ENCODE results near the gene CPLANE1.
"Not testable (repeated sequence)": the region's sequence is repeated elsewhere in the genome, so short reads cannot be mapped to it uniquely, and the experiment has no call there.

Gene CPLANE1

GRCh38 chr5:37135312-37135711, 113.9 kb downstream of the CPLANE1 start:
- not testable (repeated sequence) for H3K9ac ChIP-seq (ENCODE audit: low read depth in 1 of 2, low read length in 2 of 2); H3K4me3 ChIP-seq (ENCODE audit: low read depth in 1 of 2, low read length in 2 of 2)
- peaks cover 0 to 13% of the 10 kb centered on the region in 2 donors for H3K36me3 ChIP-seq (ENCODE audit: control insufficient read depth in 1 of 2, insufficient read depth in 2 of 2, low read length in 2 of 2)

DNA sequence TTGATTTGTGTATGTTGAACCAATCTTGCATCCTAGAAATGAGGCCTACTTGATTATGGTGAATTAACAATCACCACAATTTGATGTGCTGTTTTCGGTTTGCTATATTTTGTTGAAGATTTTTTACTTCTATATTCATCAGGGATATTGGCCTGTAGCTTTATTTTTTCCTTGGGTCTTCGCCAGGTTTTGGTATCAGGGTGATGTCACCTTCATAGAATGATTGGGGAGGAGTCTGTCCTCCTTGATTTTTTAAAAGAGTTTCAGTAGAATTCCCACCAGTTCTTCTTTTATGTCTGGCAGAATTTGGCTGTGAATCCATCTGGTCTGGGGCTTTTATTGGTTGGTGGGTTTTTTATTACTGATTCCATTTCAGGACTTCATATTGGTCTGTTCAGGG, 115.2 kb downstream of the CPLANE1 start:
- Histone ChIP-seq H3K9me3 (ENCODE audit: control insufficient read depth in 1 of 2, low read length in 2 of 2) (peaks cover 0 to 3% of the 10 kb centered on the region in 2 donors), H3K9ac (ENCODE audit: low read depth in 1 of 2, low read length in 2 of 2) (no peak overlapping the region), H3K27me3 (ENCODE audit: control insufficient read depth in 1 of 2, insufficient read depth in 2 of 2, low read length in 2 of 2) (no peaks in the 10 kb centered on the region), H3K4me1 (ENCODE audit: control insufficient read depth in 1 of 2, insufficient read depth in 2 of 2, low read length in 2 of 2) (no peaks in the 10 kb centered on the region), H3K4me3 (ENCODE audit: low read depth in 1 of 2, low read length in 2 of 2) (no peak overlapping the region), H3K27ac (ENCODE audit: low read depth, low read length) (no peak overlapping the region), H3K36me3 (ENCODE audit: control insufficient read depth in 1 of 2, insufficient read depth in 2 of 2, low read length in 2 of 2) (peaks cover 0 to 13% of the 10 kb centered on the region in 2 donors)

More at GRCh38 chr5:37135312-37135711, 113.9 kb downstream of the CPLANE1 start:
- not testable (repeated sequence) for H3K27me3 ChIP-seq (ENCODE audit: control insufficient read depth in 1 of 2, insufficient read depth in 2 of 2, low read length in 2 of 2); H3K9me3 ChIP-seq (ENCODE audit: control insufficient read depth in 1 of 2, low read length in 2 of 2); H3K27ac ChIP-seq (ENCODE audit: low read depth, low read length); H3K4me1 ChIP-seq (ENCODE audit: control insufficient read depth in 1 of 2, insufficient read depth in 2 of 2, low read length in 2 of 2)

DNA sequence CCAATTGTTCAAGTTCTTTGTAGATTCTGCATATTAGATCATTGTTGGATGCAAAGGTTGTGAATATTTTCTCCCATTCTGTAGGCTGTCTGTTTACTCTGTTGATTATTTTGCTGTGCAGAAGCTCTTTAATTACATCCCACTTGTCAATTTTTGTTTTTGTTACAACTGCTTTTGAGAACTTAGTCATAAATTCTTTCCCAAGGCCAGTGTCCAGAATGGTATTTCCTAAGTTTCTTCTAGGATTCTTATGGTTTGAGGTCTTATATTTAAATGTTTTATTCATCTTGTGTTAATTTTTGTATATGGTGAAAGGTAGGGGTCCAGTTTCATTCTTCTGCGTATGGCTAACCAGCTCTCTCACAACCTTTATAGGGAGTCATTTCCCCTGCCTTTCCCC, 116.5 kb downstream of the CPLANE1 start:
- Histone ChIP-seq H3K27ac (ENCODE audit: low read depth, low read length) (no peak overlapping the region), H3K27me3 (ENCODE audit: control insufficient read depth in 1 of 2, insufficient read depth in 2 of 2, low read length in 2 of 2) (no peaks in the 10 kb centered on the region), H3K4me3 (ENCODE audit: low read depth in 1 of 2, low read length in 2 of 2) (no peak overlapping the region), H3K36me3 (ENCODE audit: control insufficient read depth in 1 of 2, insufficient read depth in 2 of 2, low read length in 2 of 2) (peaks cover 0 to 8% of the 10 kb centered on the region in 2 donors), H3K9me3 (ENCODE audit: control insufficient read depth in 1 of 2, low read length in 2 of 2) (peaks cover 0 to 3% of the 10 kb centered on the region in 2 donors), H3K4me1 (ENCODE audit: control insufficient read depth in 1 of 2, insufficient read depth in 2 of 2, low read length in 2 of 2) (no peaks in the 10 kb centered on the region), H3K9ac (ENCODE audit: low read depth in 1 of 2, low read length in 2 of 2) (no peak overlapping the region)

GRCh38 chr5:37121465-37121864, 127.7 kb downstream of the CPLANE1 start:
- Histone ChIP-seq H3K4me1 (ENCODE audit: control insufficient read depth in 1 of 2, insufficient read depth in 2 of 2, low read length in 2 of 2) (peaks cover 13 to 14% of the 10 kb centered on the region in 2 donors), H3K9me3 (ENCODE audit: control insufficient read depth in 1 of 2, low read length in 2 of 2) (no peaks in the 10 kb centered on the region), H3K27ac (ENCODE audit: low read depth, low read length) (no peak overlapping the region), H3K4me3 (ENCODE audit: low read depth in 1 of 2, low read length in 2 of 2) (no peak overlapping the region), H3K9ac (ENCODE audit: low read depth in 1 of 2, low read length in 2 of 2) (no peak overlapping the region), H3K27me3 (ENCODE audit: control insufficient read depth in 1 of 2, insufficient read depth in 2 of 2, low read length in 2 of 2) (no peaks in the 10 kb centered on the region), H3K36me3 (ENCODE audit: control insufficient read depth in 1 of 2, insufficient read depth in 2 of 2, low read length in 2 of 2) (peaks cover 0 to 9% of the 10 kb centered on the region in 2 donors)

DNA sequence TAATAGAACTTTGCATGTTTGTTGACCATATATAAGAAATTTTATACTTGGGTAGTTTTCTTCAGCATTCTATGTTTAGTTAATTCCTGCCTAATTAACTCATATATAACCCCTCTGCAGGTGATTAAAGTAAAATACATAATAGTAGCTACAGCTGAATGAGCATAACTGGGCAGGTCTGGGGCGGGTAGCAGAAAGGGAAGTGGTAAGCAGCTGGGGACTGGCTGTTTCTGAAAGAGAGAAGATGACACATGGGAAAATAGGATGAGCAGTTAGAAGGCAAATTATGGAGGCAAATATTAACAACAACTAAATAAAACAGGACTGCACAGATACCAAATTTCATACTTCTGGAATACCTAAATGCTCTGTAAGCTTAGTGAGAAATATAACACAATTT, 128.1 kb downstream of the CPLANE1 start:
- H3K4me3 ChIP-seq (ENCODE audit: low read depth in 1 of 2, low read length in 2 of 2): no peak overlapping the region
- peaks cover 0 to 9% of the 10 kb centered on the region in 2 donors for H3K36me3 ChIP-seq (ENCODE audit: control insufficient read depth in 1 of 2, insufficient read depth in 2 of 2, low read length in 2 of 2)
- no peaks in the 10 kb centered on the region for H3K9me3 ChIP-seq (ENCODE audit: control insufficient read depth in 1 of 2, low read length in 2 of 2)

DNA sequence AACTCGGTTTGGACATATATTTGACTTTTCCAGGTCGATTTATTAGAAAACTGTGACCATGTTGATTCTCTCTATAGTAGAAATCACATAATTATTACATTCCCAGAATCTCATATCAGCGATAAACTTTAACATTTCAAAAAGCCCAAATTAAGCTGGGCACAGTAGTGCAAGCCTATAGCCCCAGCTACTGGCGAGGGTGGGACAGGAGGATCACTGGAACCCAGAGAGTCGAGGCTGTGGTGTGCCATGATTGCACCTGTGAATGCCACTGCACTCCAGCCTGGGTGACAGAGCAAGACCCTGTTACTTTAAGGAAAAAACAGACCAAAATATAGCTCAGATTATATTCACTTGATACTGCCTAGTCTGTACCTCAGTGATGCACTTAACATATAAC, 128.9 kb downstream of the CPLANE1 start:
- no peak overlapping the region for H3K9ac ChIP-seq (ENCODE audit: low read depth in 1 of 2, low read length in 2 of 2)

More for the DNA sequence above, 128.1 kb downstream of the CPLANE1 start:
- no peak overlapping the region for H3K27ac ChIP-seq (ENCODE audit: low read depth, low read length)
- H3K4me1 ChIP-seq (ENCODE audit: control insufficient read depth in 1 of 2, insufficient read depth in 2 of 2, low read length in 2 of 2): peaks cover 13 to 14% of the 10 kb centered on the region in 2 donors
- no peak overlapping the region for H3K9ac ChIP-seq (ENCODE audit: low read depth in 1 of 2, low read length in 2 of 2)
- H3K27me3 ChIP-seq (ENCODE audit: control insufficient read depth in 1 of 2, insufficient read depth in 2 of 2, low read length in 2 of 2): no peaks in the 10 kb centered on the region

DNA sequence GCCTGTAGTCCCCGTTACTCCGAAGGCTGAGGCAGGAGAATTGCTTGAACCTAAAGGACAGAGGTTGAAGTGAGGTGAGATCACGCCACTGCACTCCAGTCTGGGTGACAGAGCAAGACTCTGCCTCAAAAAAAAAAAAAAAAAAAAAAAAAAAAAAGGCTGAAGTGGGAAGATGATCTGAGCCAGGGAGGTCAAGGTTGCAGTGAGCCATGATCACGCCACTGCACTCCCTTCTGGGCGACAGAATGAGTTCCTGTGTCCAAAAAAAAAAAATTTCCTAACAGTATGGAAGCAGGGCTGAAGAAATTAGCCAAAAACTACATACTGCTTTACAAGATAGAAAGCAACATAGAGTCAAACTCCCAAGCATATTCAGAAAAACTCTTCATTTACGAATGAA, 132.8 kb downstream of the CPLANE1 start:
- no peak overlapping the region for H3K4me3 ChIP-seq (ENCODE audit: low read depth in 1 of 2, low read length in 2 of 2)
- H3K27ac ChIP-seq (ENCODE audit: low read depth, low read length): no peak overlapping the region
- H3K36me3 ChIP-seq (ENCODE audit: control insufficient read depth in 1 of 2, insufficient read depth in 2 of 2, low read length in 2 of 2): peaks cover 0 to 10% of the 10 kb centered on the region in 2 donors
- H3K4me1 ChIP-seq (ENCODE audit: control insufficient read depth in 1 of 2, insufficient read depth in 2 of 2, low read length in 2 of 2): peaks cover 5 to 19% of the 10 kb centered on the region in 2 donors
- no peaks in the 10 kb centered on the region for H3K9me3 ChIP-seq (ENCODE audit: control insufficient read depth in 1 of 2, low read length in 2 of 2)
- no peaks in the 10 kb centered on the region for H3K27me3 ChIP-seq (ENCODE audit: control insufficient read depth in 1 of 2, insufficient read depth in 2 of 2, low read length in 2 of 2)
- H3K9ac ChIP-seq (ENCODE audit: low read depth in 1 of 2, low read length in 2 of 2): no peak overlapping the region

More for the DNA sequence above, 128.9 kb downstream of the CPLANE1 start:
- no peak overlapping the region for H3K27ac ChIP-seq (ENCODE audit: low read depth, low read length)
- H3K4me3 ChIP-seq (ENCODE audit: low read depth in 1 of 2, low read length in 2 of 2): no peak overlapping the region
- peaks cover 0 to 9% of the 10 kb centered on the region in 2 donors for H3K36me3 ChIP-seq (ENCODE audit: control insufficient read depth in 1 of 2, insufficient read depth in 2 of 2, low read length in 2 of 2)
- peaks cover 13 to 14% of the 10 kb centered on the region in 2 donors for H3K4me1 ChIP-seq (ENCODE audit: control insufficient read depth in 1 of 2, insufficient read depth in 2 of 2, low read length in 2 of 2)
- no peaks in the 10 kb centered on the region for H3K27me3 ChIP-seq (ENCODE audit: control insufficient read depth in 1 of 2, insufficient read depth in 2 of 2, low read length in 2 of 2)
- H3K9me3 ChIP-seq (ENCODE audit: control insufficient read depth in 1 of 2, low read length in 2 of 2): no peaks in the 10 kb centered on the region

DNA sequence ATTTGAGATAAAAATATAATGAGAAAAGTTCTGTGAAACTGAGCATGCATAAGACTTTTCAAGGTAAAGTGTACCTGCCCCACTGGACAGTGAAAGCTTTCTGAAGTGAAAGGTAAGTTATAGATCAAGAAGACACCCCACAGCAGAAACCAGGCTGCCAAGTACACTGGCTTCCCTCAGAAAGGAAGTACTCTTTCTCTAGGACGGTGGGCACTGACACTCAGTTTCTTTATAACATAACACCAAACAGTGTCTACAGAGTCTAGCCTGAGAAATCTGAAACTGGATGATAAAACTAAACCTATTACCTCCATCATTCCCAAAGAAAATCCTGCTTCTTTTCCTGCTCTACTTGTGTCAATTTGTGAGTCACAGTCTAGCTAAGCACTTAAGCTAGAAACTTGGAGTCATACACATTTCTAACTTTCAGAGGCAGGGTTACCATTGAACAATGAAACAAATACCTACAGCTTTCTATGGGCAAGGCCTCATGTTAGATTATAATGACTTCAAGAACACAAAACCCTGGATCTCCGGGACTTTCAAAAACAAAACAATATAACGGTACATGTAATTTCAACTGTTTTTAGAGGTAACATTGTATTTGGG, 136.7 kb downstream of the CPLANE1 start:
- Histone ChIP-seq H3K4me3 (ENCODE audit: low read depth in 1 of 2, low read length in 2 of 2) (no peak overlapping the region), H3K36me3 (ENCODE audit: control insufficient read depth in 1 of 2, insufficient read depth in 2 of 2, low read length in 2 of 2) (peaks cover 0 to 18% of the 10 kb centered on the region in 2 donors), H3K27me3 (ENCODE audit: control insufficient read depth in 1 of 2, insufficient read depth in 2 of 2, low read length in 2 of 2) (no peaks in the 10 kb centered on the region), H3K4me1 (ENCODE audit: control insufficient read depth in 1 of 2, insufficient read depth in 2 of 2, low read length in 2 of 2) (peaks cover 13 to 24% of the 10 kb centered on the region in 2 donors), H3K27ac (ENCODE audit: low read depth, low read length) (no peak overlapping the region), H3K9me3 (ENCODE audit: control insufficient read depth in 1 of 2, low read length in 2 of 2) (no peaks in the 10 kb centered on the region), H3K9ac (ENCODE audit: low read depth in 1 of 2, low read length in 2 of 2) (no peak overlapping the region)

- no peak overlapping the region for H3K27ac ChIP-seq (ENCODE audit: low read depth, low read length)
- H3K27me3 ChIP-seq (ENCODE audit: control insufficient read depth in 1 of 2, insufficient read depth in 2 of 2, low read length in 2 of 2): no peaks in the 10 kb centered on the region
- no peak overlapping the region for H3K9ac ChIP-seq (ENCODE audit: low read depth in 1 of 2, low read length in 2 of 2)
- H3K4me1 ChIP-seq (ENCODE audit: control insufficient read depth in 1 of 2, insufficient read depth in 2 of 2, low read length in 2 of 2): peaks cover 13 to 19% of the 10 kb centered on the region in 2 donors
- H3K36me3 ChIP-seq (ENCODE audit: control insufficient read depth in 1 of 2, insufficient read depth in 2 of 2, low read length in 2 of 2): peaks cover 0 to 17% of the 10 kb centered on the region in 2 donors
- no peaks in the 10 kb centered on the region for H3K9me3 ChIP-seq (ENCODE audit: control insufficient read depth in 1 of 2, low read length in 2 of 2)
- no peak overlapping the region for H3K4me3 ChIP-seq (ENCODE audit: low read depth in 1 of 2, low read length in 2 of 2)
Measured at GRCh38 chr5:37111426-37112382, 137.5 kb downstream of the CPLANE1 start.

- no peaks in the 10 kb centered on the region for H3K27me3 ChIP-seq (ENCODE audit: control insufficient read depth in 1 of 2, insufficient read depth in 2 of 2, low read length in 2 of 2)
- H3K36me3 ChIP-seq (ENCODE audit: control insufficient read depth in 1 of 2, insufficient read depth in 2 of 2, low read length in 2 of 2): peaks cover 0 to 17% of the 10 kb centered on the region in 2 donors
- H3K9ac ChIP-seq (ENCODE audit: low read depth in 1 of 2, low read length in 2 of 2): no peak overlapping the region
- H3K9me3 ChIP-seq (ENCODE audit: control insufficient read depth in 1 of 2, low read length in 2 of 2): no peaks in the 10 kb centered on the region
- no peak overlapping the region for H3K4me3 ChIP-seq (ENCODE audit: low read depth in 1 of 2, low read length in 2 of 2)
- no peak overlapping the region for H3K27ac ChIP-seq (ENCODE audit: low read depth, low read length)
- peaks cover 13 to 19% of the 10 kb centered on the region in 2 donors for H3K4me1 ChIP-seq (ENCODE audit: control insufficient read depth in 1 of 2, insufficient read depth in 2 of 2, low read length in 2 of 2)
Measured at GRCh38 chr5:37110135-37110534, 139.0 kb downstream of the CPLANE1 start.
